Neural progenitor cell (in vitro differentiated cells): Measurements from ENCODE around the gene FTCD. TPM values are rescaled to one million over a fixed set of nuclear protein-coding genes. Genes with fewer than 3 reads are reported as not detected.

Experiments used
- DNase-seq: peaks from one replicate; pipeline ENCODE4 v3.0.0-alpha.2; 2016; ENCODE audit warnings: low spot score
- H2AFZ ChIP-seq: fragments of 200-600 bp; sonication (generic); replicated peaks from 2 replicates; pipeline ENCODE4 v1.6.1; 2016; ENCODE audit warnings: antibody characterized with exemption
- H3F3A ChIP-seq: fragments of 200-600 bp; sonication (generic); 2 replicates; pipeline ENCODE4 v1.6.1; 2016; ENCODE audit warnings: antibody characterized with exemption, low read depth
- H3K27ac ChIP-seq: fragments of 200-600 bp; sonication (generic); 2 replicates; pipeline ENCODE4 v1.5.1; 2016; ENCODE audit warnings: mild to moderate bottlenecking
- H3K27me3 ChIP-seq: fragments of 200-600 bp; sonication (generic); 2 replicates; pipeline ENCODE4 v1.6.1; 2016; ENCODE audit warnings: mild to moderate bottlenecking, moderate library complexity
- H3K36me3 ChIP-seq: fragments of 200-600 bp; sonication (generic); 2 replicates; pipeline ENCODE4 v1.5.1; 2016
- H3K4me1 ChIP-seq: fragments of 200-600 bp; sonication (generic); 2 replicates; pipeline ENCODE4 v1.6.1; 2016; ENCODE audit warnings: mixed run types
- H3K4me2 ChIP-seq: fragments of 200-600 bp; sonication (generic); 2 replicates; pipeline ENCODE4 v1.6.1; 2016
- H3K4me3 ChIP-seq: fragments of 200-600 bp; sonication (generic); 2 replicates; pipeline ENCODE4 v1.5.1; 2016
- H3K79me2 ChIP-seq: fragments of 200-600 bp; sonication (generic); 2 replicates; pipeline ENCODE4 v1.6.1; 2016; ENCODE audit warnings: low read depth
- H3K9ac ChIP-seq: fragments of 200-600 bp; sonication (generic); 2 replicates; pipeline ENCODE4 v1.6.1; 2016
- H3K9me3 ChIP-seq: fragments of 200-600 bp; sonication (generic); 2 replicates; pipeline ENCODE4 v1.5.1; 2016; ENCODE audit warnings: low read depth
- H4K20me1 ChIP-seq: fragments of 200-600 bp; sonication (generic); 2 replicates; pipeline ENCODE4 v1.6.1; 2016; ENCODE audit warnings: low read depth
- H3K27ac Mint-ChIP-seq: 3 replicates; pipeline ENCODE4 v1.8.0; 2021; ENCODE audit warnings: mixed read lengths
- H3K27me3 Mint-ChIP-seq: 2 replicates; pipeline ENCODE4 v1.8.0; 2022; ENCODE audit warnings: low read depth, mild to moderate bottlenecking, inconsistent platforms, moderate library complexity, mixed read lengths; ENCODE audit not compliant: insufficient read depth
- H3K36me3 Mint-ChIP-seq: 3 replicates; pipeline ENCODE4 v1.8.0; 2021; ENCODE audit warnings: mixed read lengths
- H3K4me1 Mint-ChIP-seq: 3 replicates; pipeline ENCODE4 v1.8.0; 2021; ENCODE audit warnings: mixed read lengths
- H3K4me3 Mint-ChIP-seq: 3 replicates; pipeline ENCODE4 v1.8.0; 2021; ENCODE audit warnings: mild to moderate bottlenecking, moderate library complexity, mixed read lengths
- H3K9me3 Mint-ChIP-seq: 3 replicates; pipeline ENCODE4 v1.8.0; 2020; ENCODE audit warnings: mixed read lengths
- EZH2 ChIP-seq: fragments of 200-600 bp; sonication (generic); IDR thresholded peaks from 2 replicates; pipeline ENCODE4 v1.6.1; 2017; ENCODE audit warnings: antibody characterized with exemption, mild to moderate bottlenecking, moderate library complexity
- EZH2phosphoT487 ChIP-seq: fragments of 200-600 bp; sonication (generic); IDR thresholded peaks from 2 replicates; pipeline ENCODE4 v1.6.1; 2017; ENCODE audit warnings: antibody characterized with exemption
- total RNA-seq: library from RNA; depleted of rRNA; stranded (reverse); fragments of >200 nt; gene quantifications from 2 replicates; pipeline ENCODE4 v1.2.3, GENCODE V29; 2015; ENCODE audit warnings: low replicate concordance
- TF ChIP-seq, protein P1 (sequence below): fragments of 200-600 bp; sonication (generic); IDR thresholded peaks from 2 replicates; pipeline ENCODE4 v1.5.1; 2017; ENCODE audit warnings: antibody characterized with exemption, mild to moderate bottlenecking

Gene FTCD, protein sequence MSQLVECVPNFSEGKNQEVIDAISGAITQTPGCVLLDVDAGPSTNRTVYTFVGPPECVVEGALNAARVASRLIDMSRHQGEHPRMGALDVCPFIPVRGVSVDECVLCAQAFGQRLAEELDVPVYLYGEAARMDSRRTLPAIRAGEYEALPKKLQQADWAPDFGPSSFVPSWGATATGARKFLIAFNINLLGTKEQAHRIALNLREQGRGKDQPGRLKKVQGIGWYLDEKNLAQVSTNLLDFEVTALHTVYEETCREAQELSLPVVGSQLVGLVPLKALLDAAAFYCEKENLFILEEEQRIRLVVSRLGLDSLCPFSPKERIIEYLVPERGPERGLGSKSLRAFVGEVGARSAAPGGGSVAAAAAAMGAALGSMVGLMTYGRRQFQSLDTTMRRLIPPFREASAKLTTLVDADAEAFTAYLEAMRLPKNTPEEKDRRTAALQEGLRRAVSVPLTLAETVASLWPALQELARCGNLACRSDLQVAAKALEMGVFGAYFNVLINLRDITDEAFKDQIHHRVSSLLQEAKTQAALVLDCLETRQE
- total RNA-seq: 0.96 TPM in 1 of 2 replicates, not detected in the other

DNA sequence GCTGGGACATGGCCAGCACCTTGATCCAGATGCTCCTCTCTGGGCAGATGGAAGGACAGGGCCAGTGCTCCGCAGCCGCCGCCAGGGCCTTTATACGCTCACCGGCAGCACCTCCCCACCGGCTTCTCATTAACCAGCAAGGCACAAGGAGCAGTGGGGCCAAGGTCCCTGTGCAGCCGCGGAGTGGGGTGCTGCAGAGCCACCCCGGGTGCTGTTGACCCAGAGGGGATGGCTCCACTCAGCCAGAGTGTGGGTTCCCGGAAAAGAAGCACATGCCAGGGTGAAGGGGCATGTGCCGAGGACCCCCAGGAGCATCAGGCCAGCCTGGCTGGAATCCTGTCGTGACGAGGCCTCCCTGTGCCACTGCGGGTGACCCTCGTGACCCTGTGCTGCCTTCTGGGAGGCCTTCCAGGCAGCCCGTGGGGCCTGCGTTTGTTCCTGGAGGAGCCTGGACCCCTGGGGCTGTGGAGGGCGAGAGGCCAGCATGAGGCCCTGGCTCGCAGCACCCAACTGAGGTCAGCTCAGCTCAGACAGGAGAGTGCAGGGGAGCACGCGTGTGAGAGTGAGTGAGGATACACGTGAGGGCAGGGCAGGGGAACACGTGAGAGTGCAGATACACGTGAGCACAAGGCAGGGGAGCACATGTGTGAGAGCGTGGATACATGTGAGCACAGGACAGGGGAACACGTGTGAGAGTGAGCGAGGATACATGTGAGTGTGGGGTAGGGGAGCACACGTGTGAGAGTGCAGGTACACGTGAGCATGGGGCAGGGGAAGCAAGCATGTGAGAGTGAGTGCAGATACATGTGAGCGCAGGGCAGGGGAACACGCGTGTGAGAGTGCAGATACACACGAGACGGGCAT is at the start of gene FTCD:
FTCD (minus strand) TSS at position 66 of the 864 bp plus-strand sequence; CDS start at position 10, 56 bp downstream.
- H3K4me1 Mint-ChIP-seq: peaks cover 14% of the 10 kb centered on the region
- Histone ChIP-seq H3K27me3 (no peaks in the 10 kb centered on the region), H3K79me2 (no peaks in the 10 kb centered on the region), H3K4me1 (peaks cover 10% of the 10 kb centered on the region), H3K27ac (no peak within 1 kb of the TSS), H2AFZ (no peak within 1 kb of the TSS), H4K20me1 (no peaks in the 10 kb centered on the region), H3K4me3 (no peak within 1 kb of the TSS), H3K4me2 (no peak within 1 kb of the TSS), H3K36me3 (no peaks in the 10 kb centered on the region), H3K9ac (no peak within 1 kb of the TSS), H3K9me3 (no peaks in the 10 kb centered on the region), H3F3A (peaks cover 4% of the 10 kb centered on the region)
- no peaks in the 10 kb centered on the region for H3K9me3 Mint-ChIP-seq
- no peak within 1 kb of the TSS for H3K4me3 Mint-ChIP-seq
- no peak for DNase-seq
- peaks cover 6% of the 10 kb centered on the region for H3K27me3 Mint-ChIP-seq
- TF ChIP-seq EZH2phosphoT487 (no peak), EZH2 (no peak)
- TF ChIP-seq, protein P1, sequence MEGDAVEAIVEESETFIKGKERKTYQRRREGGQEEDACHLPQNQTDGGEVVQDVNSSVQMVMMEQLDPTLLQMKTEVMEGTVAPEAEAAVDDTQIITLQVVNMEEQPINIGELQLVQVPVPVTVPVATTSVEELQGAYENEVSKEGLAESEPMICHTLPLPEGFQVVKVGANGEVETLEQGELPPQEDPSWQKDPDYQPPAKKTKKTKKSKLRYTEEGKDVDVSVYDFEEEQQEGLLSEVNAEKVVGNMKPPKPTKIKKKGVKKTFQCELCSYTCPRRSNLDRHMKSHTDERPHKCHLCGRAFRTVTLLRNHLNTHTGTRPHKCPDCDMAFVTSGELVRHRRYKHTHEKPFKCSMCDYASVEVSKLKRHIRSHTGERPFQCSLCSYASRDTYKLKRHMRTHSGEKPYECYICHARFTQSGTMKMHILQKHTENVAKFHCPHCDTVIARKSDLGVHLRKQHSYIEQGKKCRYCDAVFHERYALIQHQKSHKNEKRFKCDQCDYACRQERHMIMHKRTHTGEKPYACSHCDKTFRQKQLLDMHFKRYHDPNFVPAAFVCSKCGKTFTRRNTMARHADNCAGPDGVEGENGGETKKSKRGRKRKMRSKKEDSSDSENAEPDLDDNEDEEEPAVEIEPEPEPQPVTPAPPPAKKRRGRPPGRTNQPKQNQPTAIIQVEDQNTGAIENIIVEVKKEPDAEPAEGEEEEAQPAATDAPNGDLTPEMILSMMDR: no peak
- peak within 1 kb of the TSS; percentile 87 for H3K27ac Mint-ChIP-seq
- no peaks in the 10 kb centered on the region for H3K36me3 Mint-ChIP-seq

DNA sequence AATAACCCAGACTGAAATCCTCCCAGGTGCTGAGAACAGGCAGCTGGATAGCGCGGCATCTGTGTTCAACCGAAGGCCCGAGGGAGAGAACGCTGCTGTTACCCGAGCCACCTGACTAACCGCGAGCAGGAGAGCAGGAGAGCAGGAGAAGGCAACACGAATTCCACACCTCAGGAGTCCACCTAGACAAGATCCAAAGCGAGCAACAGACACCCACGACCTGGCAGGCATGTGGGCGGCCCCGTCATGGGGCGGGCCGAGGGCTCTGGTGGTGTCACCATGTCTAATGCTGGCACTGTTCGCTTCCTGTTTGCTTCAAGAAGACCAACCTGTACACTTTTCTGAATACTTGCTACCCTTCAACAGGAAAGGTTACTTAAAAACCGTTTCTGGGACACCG is 49.8 kb upstream of the FTCD start:
- H3K4me3 Mint-ChIP-seq: no peak overlapping the region
- Histone ChIP-seq H3K9me3 (no peaks in the 10 kb centered on the region), H3F3A (no peaks in the 10 kb centered on the region), H2AFZ (no peak overlapping the region), H4K20me1 (no peaks in the 10 kb centered on the region), H3K79me2 (no peaks in the 10 kb centered on the region), H3K27me3 (no peaks in the 10 kb centered on the region), H3K9ac (no peak overlapping the region), H3K4me2 (no peak overlapping the region), H3K27ac (no peak overlapping the region), H3K4me1 (no peaks in the 10 kb centered on the region), H3K4me3 (no peak overlapping the region), H3K36me3 (no peaks in the 10 kb centered on the region)
- H3K27me3 Mint-ChIP-seq: peaks cover 5% of the 10 kb centered on the region
- no peaks in the 10 kb centered on the region for H3K9me3 Mint-ChIP-seq
- TF ChIP-seq EZH2phosphoT487 (no peak), EZH2 (no peak)
- TF ChIP-seq, protein P1: no peak
- no peaks in the 10 kb centered on the region for H3K4me1 Mint-ChIP-seq
- DNase-seq: no peak
- peaks cover 25% of the 10 kb centered on the region for H3K36me3 Mint-ChIP-seq
- peak overlapping the region; percentile 60 for H3K27ac Mint-ChIP-seq

DNA sequence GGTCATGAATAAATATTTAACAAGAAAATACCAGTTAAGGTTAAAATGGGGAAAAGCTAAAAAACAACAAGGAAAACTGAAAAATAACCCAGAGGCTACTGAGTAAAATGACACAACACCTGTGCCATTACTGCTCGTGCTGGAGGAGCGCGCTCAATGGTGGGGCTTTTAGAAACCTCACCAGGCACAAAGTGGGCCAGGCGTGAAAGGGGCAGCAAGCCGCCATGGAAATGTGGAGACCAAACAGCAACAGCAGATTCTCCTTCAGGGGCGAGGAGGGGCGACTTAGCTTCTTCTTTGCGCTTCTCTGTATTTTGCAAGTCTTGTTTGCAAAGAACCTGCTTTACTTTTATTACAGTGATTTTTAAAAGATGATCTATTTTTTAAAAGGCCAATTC is 47.8 kb upstream of the FTCD start:
- Histone ChIP-seq H3K27me3 (no peaks in the 10 kb centered on the region), H4K20me1 (no peaks in the 10 kb centered on the region), H3K79me2 (no peaks in the 10 kb centered on the region), H3K36me3 (peaks cover 13% of the 10 kb centered on the region), H2AFZ (no peak overlapping the region), H3K27ac (no peak overlapping the region), H3K4me2 (no peak overlapping the region), H3K9me3 (no peaks in the 10 kb centered on the region), H3K4me1 (no peaks in the 10 kb centered on the region), H3K4me3 (no peak overlapping the region), H3K9ac (no peak overlapping the region), H3F3A (no peaks in the 10 kb centered on the region)
- no peak for DNase-seq
- Mint-ChIP-seq H3K4me1 (no peaks in the 10 kb centered on the region), H3K27me3 (peaks cover 3% of the 10 kb centered on the region), H3K36me3 (peaks cover 39% of the 10 kb centered on the region), H3K9me3 (no peaks in the 10 kb centered on the region), H3K27ac (no peak overlapping the region), H3K4me3 (no peak overlapping the region)
- TF ChIP-seq EZH2: no peak
- TF ChIP-seq EZH2phosphoT487: no peak
- TF ChIP-seq, protein P1: no peak
